ENCODE data around the gene SETBP1.

The SETBP1 gene

DNA sequence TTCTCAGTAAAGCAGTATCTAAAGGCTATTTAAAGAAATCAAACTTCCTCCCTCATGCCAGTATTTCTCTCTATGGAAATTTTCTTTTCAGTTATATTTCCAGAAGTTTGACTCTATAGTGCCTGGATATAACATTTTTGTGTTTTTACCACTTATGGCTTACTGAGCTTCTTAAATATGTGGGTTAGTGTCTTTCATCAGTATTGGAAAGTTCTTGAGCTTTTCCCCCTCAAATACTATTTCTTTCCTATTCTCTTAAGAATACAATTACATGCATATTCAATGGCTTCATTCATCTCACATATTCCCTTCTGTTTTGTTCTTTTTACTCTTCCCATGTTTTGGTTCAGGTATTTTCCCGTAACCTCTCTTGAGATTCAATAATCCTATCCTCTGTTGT, 432.0 kb downstream of the SETBP1 start:
- DNase-seq (ENCODE audit: low read depth): no peak

DNA sequence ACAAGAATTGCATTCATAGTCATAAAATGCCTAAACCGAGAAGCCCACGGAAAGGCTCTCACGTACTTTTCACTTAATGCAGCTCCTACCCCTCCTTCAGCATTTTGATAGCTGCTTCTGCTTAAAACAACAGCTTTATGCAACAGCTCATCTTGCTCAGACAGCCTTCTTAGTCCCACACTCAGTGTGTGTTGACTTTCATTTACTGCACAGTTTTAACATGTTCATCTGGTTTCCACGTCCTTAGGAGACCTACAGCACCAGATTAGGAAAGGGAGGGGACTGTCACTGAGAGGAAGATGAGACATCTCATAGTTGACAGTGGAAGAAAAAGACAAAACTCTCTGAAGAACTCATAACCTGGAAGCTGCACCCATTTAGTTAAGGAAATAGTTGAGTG, 435.4 kb downstream of the SETBP1 start:
- DNase-seq (ENCODE audit: low read depth): no peak
